Measurements from ENCODE around the gene ZNF319. TPM values are rescaled to one million over a fixed set of nuclear protein-coding genes. Genes with fewer than 3 reads are reported as not detected.

ZNF319 gene
- total and polyA plus RNA-seq, 2 of the 13 experiments (the other 11 are each of a cell fraction or from before 2014, with no cell fraction given), result 2.4 to 3.6 TPM

GRCh38 chr16:57999366-57999970, 1.0 kb downstream of the ZNF319 start (continued):
- no peak for TF ChIP-seq ZFP62 (CRISPR knock-in tag; IDR thresholded peaks at IDR 0.05)
- no peak for TF ChIP-seq ARID4A (CRISPR knock-in tag; IDR thresholded peaks at IDR 0.05; ENCODE audit: borderline replicate concordance)
- no peak for TF ChIP-seq ZNF496 (CRISPR knock-in tag; IDR thresholded peaks at IDR 0.05; ENCODE audit: insufficient replicate concordance)
- TF ChIP-seq HNF1B (CRISPR knock-in tag; IDR thresholded peaks at IDR 0.05), result peak; percentile 32; the same call in 1 of the 2 replicates
- no peak for TF ChIP-seq CEBPB (IDR thresholded peaks at IDR 0.05; ENCODE audit: borderline replicate concordance, low read depth, low read length)
- TF ChIP-seq ZNF670 (CRISPR knock-in tag; IDR thresholded peaks at IDR 0.05; ENCODE audit: borderline replicate concordance), result no peak
- TF ChIP-seq ZNF275 (CRISPR knock-in tag; IDR thresholded peaks at IDR 0.05; ENCODE audit: borderline replicate concordance), result no peak
- no peak; a peak in 1 of 4 replicates for TF ChIP-seq HMGXB4 (CRISPR knock-in tag; IDR thresholded peaks at IDR 0.05; ENCODE audit: borderline replicate concordance in 1 of 2, low read depth in 1 of 2)
- 0 out of 2 replicates have a peak, but pooled peaks have one; percentile 57 for TF ChIP-seq ZNF580 (CRISPR knock-in tag; IDR thresholded peaks at IDR 0.05; ENCODE audit: borderline replicate concordance, low read depth)
- no peak for TF ChIP-seq ZNF598 (CRISPR knock-in tag; IDR thresholded peaks at IDR 0.05; ENCODE audit: borderline replicate concordance)
- TF ChIP-seq NFAT5 (CRISPR knock-in tag; IDR thresholded peaks at IDR 0.05), result no peak
